HepG2 (cell line): ENCODE measurements around the gene SNRNP200. TPM values are rescaled to one million over a fixed set of nuclear protein-coding genes. Genes with fewer than 3 reads are reported as not detected.

Experiments
- GFI1 ChIP-seq: sonication (generic); formaldehyde crosslinking; IDR thresholded peaks from 2 replicates; pipeline ENCODE4 v1.5.0; 2020; ENCODE audit warnings: missing genetic modification reagents, mild to moderate bottlenecking, borderline replicate concordance
- ZNF17 ChIP-seq: sonication (generic); formaldehyde crosslinking; IDR thresholded peaks from 2 replicates; pipeline ENCODE4 v1.5.0; 2020; ENCODE audit warnings: mild to moderate bottlenecking, missing genetic modification reagents
- ZNF24 ChIP-seq: fragments of 450-650 bp; IDR thresholded peaks from 2 replicates; pipeline ENCODE4 v1.6.1; 2017; ENCODE audit warnings: antibody characterized with exemption, mild to moderate bottlenecking
- ZNF782 ChIP-seq: sonication (generic); formaldehyde crosslinking; IDR thresholded peaks from 2 replicates; pipeline ENCODE4 v1.4.0; 2020; ENCODE audit warnings: missing genetic modification reagents, mild to moderate bottlenecking, borderline replicate concordance
- polyA plus RNA-seq, 8 experiments: library from polyadenylated mRNA; depleted of rRNA in 3 of 8; stranded (reverse) in 7 of 8; unstranded in 1 of 8; fragments of >200 nt; fragmentation: Illumina TruSeq in 4 of 8; extraction: Trizol in 4 of 8; gene quantifications; 2 replicates each; pipeline versions ENCODE4 v1.2.1 to v1.2.3, GENCODE V29; 2011 to 2016; ENCODE audit warnings: low read depth in 4 of 8, missing spikeins in 1 of 8, mixed read lengths in 1 of 8; ENCODE audit not compliant: insufficient read depth in 1 of 8
- total RNA-seq, 5 experiments: library from RNA; depleted of rRNA; stranded (reverse); fragments of >200 nt; fragmentation: Illumina TruSeq; extraction: Trizol; gene quantifications; 2 replicates each; pipeline ENCODE4 v1.2.3, GENCODE V29; 2016; ENCODE audit warnings: low read depth in 1 of 5
- TF ChIP-seq, protein P1 (sequence below): IDR thresholded peaks from 2 replicates; pipeline ENCODE4 v1.6.1; 2016; ENCODE audit warnings: low read depth, control low read depth
- TF ChIP-seq, protein P2 (sequence below): sonication (generic); formaldehyde crosslinking; IDR thresholded peaks from 2 replicates; pipeline ENCODE4 v1.5.0; 2020; ENCODE audit warnings: mild to moderate bottlenecking, missing genetic modification reagents, borderline replicate concordance
- TF ChIP-seq, protein P3 (sequence below): sonication (generic); formaldehyde crosslinking; IDR thresholded peaks from 2 replicates; pipeline ENCODE4 v1.4.0; 2020; ENCODE audit warnings: missing genetic modification reagents, mild to moderate bottlenecking, borderline replicate concordance
- TF ChIP-seq, protein P4 (sequence below): sonication (generic); formaldehyde crosslinking; IDR thresholded peaks from 2 replicates; pipeline ENCODE4 v1.8.1; 2023; ENCODE audit warnings: missing genetic modification reagents, mild to moderate bottlenecking, borderline replicate concordance
- TF ChIP-seq, protein P5 (sequence below): sonication (generic); formaldehyde crosslinking; IDR thresholded peaks from 2 replicates; pipeline ENCODE4 v1.4.0; 2020; ENCODE audit warnings: missing genetic modification reagents

The SNRNP200 gene
- total and polyA plus RNA-seq, 2 of the 13 experiments (the other 11 are each of a cell fraction or from before 2014, with no cell fraction given): 99.0 to 232 TPM

DNA sequence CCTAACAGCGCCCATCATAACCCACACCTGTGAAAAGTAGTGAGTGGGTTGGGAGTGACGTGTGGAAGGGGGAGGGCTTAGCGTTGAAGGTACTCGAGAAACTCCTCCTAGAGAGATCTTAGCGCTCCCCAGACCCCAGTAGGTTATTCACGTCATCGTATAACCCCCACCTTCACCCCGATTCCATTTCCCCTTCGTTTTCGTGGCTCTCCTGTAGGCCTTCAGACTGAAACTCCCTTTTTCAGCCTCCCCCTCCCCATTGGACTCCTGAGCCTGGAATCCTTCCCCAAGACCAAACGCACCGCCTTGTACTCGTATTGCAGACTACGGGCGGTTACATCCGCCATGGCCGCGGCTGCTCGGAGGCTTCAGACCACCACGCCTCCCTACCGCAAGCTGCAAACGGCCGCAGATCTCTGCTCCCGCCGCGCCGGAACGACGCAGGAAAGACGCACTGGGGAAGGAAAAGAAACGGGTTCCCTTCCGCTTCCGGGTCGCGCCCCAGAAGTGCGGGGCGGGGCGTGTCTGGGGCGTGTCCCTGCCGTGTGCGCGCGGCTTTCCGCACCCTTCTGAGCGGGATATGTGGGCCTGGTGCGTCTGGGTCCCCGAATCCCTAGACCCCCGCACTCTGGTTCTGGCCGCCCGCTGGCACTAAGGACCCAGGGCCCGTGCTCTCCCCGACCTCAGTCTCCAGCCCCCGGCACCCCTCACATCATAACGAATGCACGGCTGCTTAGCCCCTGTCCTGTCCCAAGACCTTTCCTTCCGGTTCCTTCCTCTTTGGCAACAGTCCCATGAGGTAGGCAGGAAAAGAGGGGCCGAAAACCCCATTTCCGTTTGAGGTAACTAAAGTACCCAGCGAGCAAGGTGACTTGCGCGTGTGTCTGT, at the start of gene SNRNP200 (continued):
- TF ChIP-seq, protein P1, sequence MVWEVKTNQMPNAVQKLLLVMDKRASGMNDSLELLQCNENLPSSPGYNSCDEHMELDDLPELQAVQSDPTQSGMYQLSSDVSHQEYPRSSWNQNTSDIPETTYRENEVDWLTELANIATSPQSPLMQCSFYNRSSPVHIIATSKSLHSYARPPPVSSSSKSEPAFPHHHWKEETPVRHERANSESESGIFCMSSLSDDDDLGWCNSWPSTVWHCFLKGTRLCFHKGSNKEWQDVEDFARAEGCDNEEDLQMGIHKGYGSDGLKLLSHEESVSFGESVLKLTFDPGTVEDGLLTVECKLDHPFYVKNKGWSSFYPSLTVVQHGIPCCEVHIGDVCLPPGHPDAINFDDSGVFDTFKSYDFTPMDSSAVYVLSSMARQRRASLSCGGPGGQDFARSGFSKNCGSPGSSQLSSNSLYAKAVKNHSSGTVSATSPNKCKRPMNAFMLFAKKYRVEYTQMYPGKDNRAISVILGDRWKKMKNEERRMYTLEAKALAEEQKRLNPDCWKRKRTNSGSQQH (CRISPR knock-in tag): peak; percentile 89
- TF ChIP-seq, protein P2, sequence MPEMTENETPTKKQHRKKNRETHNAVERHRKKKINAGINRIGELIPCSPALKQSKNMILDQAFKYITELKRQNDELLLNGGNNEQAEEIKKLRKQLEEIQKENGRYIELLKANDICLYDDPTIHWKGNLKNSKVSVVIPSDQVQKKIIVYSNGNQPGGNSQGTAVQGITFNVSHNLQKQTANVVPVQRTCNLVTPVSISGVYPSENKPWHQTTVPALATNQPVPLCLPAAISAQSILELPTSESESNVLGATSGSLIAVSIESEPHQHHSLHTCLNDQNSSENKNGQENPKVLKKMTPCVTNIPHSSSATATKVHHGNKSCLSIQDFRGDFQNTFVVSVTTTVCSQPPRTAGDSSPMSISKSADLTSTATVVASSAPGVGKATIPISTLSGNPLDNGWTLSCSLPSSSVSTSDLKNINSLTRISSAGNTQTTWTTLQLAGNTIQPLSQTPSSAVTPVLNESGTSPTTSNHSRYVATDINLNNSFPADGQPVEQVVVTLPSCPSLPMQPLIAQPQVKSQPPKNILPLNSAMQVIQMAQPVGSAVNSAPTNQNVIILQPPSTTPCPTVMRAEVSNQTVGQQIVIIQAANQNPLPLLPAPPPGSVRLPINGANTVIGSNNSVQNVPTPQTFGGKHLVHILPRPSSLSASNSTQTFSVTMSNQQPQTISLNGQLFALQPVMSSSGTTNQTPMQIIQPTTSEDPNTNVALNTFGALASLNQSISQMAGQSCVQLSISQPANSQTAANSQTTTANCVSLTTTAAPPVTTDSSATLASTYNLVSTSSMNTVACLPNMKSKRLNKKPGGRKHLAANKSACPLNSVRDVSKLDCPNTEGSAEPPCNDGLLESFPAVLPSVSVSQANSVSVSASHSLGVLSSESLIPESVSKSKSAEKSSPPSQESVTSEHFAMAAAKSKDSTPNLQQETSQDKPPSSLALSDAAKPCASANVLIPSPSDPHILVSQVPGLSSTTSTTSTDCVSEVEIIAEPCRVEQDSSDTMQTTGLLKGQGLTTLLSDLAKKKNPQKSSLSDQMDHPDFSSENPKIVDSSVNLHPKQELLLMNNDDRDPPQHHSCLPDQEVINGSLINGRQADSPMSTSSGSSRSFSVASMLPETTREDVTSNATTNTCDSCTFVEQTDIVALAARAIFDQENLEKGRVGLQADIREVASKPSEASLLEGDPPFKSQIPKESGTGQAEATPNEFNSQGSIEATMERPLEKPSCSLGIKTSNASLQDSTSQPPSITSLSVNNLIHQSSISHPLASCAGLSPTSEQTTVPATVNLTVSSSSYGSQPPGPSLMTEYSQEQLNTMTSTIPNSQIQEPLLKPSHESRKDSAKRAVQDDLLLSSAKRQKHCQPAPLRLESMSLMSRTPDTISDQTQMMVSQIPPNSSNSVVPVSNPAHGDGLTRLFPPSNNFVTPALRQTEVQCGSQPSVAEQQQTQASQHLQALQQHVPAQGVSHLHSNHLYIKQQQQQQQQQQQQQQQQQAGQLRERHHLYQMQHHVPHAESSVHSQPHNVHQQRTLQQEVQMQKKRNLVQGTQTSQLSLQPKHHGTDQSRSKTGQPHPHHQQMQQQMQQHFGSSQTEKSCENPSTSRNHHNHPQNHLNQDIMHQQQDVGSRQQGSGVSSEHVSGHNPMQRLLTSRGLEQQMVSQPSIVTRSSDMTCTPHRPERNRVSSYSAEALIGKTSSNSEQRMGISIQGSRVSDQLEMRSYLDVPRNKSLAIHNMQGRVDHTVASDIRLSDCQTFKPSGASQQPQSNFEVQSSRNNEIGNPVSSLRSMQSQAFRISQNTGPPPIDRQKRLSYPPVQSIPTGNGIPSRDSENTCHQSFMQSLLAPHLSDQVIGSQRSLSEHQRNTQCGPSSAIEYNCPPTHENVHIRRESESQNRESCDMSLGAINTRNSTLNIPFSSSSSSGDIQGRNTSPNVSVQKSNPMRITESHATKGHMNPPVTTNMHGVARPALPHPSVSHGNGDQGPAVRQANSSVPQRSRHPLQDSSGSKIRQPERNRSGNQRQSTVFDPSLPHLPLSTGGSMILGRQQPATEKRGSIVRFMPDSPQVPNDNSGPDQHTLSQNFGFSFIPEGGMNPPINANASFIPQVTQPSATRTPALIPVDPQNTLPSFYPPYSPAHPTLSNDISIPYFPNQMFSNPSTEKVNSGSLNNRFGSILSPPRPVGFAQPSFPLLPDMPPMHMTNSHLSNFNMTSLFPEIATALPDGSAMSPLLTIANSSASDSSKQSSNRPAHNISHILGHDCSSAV: 0 out of 2 replicates have a peak, but pooled peaks have one; percentile 82
- TF ChIP-seq, protein P3, sequence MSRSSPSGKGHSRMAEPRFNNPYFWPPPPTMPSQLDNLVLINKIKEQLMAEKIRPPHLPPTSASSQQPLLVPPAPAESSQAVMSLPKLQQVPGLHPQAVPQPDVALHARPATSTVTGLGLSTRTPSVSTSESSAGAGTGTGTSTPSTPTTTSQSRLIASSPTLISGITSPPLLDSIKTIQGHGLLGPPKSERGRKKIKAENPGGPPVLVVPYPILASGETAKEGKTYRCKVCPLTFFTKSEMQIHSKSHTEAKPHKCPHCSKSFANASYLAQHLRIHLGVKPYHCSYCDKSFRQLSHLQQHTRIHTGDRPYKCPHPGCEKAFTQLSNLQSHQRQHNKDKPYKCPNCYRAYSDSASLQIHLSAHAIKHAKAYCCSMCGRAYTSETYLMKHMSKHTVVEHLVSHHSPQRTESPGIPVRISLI: peak; percentile 93
- TF ChIP-seq ZNF782 (CRISPR knock-in tag): peak; percentile 97; the same call in 1 of the 2 replicates
- TF ChIP-seq ZNF24: no peak
- no peak for TF ChIP-seq ZNF17 (CRISPR knock-in tag)
- no peak; the same call in 1 of the 2 replicates for TF ChIP-seq GFI1 (CRISPR knock-in tag)
- TF ChIP-seq, protein P4, sequence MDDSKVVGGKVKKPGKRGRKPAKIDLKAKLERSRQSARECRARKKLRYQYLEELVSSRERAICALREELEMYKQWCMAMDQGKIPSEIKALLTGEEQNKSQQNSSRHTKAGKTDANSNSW (CRISPR knock-in tag): peak; percentile 98; the same call in 1 of the 2 replicates
- TF ChIP-seq, protein P5, sequence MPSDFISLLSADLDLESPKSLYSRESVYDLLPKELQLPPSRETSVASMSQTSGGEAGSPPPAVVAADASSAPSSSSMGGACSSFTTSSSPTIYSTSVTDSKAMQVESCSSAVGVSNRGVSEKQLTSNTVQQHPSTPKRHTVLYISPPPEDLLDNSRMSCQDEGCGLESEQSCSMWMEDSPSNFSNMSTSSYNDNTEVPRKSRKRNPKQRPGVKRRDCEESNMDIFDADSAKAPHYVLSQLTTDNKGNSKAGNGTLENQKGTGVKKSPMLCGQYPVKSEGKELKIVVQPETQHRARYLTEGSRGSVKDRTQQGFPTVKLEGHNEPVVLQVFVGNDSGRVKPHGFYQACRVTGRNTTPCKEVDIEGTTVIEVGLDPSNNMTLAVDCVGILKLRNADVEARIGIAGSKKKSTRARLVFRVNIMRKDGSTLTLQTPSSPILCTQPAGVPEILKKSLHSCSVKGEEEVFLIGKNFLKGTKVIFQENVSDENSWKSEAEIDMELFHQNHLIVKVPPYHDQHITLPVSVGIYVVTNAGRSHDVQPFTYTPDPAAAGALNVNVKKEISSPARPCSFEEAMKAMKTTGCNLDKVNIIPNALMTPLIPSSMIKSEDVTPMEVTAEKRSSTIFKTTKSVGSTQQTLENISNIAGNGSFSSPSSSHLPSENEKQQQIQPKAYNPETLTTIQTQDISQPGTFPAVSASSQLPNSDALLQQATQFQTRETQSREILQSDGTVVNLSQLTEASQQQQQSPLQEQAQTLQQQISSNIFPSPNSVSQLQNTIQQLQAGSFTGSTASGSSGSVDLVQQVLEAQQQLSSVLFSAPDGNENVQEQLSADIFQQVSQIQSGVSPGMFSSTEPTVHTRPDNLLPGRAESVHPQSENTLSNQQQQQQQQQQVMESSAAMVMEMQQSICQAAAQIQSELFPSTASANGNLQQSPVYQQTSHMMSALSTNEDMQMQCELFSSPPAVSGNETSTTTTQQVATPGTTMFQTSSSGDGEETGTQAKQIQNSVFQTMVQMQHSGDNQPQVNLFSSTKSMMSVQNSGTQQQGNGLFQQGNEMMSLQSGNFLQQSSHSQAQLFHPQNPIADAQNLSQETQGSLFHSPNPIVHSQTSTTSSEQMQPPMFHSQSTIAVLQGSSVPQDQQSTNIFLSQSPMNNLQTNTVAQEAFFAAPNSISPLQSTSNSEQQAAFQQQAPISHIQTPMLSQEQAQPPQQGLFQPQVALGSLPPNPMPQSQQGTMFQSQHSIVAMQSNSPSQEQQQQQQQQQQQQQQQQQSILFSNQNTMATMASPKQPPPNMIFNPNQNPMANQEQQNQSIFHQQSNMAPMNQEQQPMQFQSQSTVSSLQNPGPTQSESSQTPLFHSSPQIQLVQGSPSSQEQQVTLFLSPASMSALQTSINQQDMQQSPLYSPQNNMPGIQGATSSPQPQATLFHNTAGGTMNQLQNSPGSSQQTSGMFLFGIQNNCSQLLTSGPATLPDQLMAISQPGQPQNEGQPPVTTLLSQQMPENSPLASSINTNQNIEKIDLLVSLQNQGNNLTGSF (CRISPR knock-in tag): no peak; the same call in none of the 2 replicates
